ENCODE measurements around the gene VAPA. TPM values are rescaled to one million over a fixed set of nuclear protein-coding genes. Genes with fewer than 3 reads are reported as not detected.
A peak's percentile ranks its signal among the peaks of the same experiment; 100 is the strongest.

VAPA gene
- total and polyA plus RNA-seq, 10 donors: 53.1 to 290 (median 181) TPM

DNA sequence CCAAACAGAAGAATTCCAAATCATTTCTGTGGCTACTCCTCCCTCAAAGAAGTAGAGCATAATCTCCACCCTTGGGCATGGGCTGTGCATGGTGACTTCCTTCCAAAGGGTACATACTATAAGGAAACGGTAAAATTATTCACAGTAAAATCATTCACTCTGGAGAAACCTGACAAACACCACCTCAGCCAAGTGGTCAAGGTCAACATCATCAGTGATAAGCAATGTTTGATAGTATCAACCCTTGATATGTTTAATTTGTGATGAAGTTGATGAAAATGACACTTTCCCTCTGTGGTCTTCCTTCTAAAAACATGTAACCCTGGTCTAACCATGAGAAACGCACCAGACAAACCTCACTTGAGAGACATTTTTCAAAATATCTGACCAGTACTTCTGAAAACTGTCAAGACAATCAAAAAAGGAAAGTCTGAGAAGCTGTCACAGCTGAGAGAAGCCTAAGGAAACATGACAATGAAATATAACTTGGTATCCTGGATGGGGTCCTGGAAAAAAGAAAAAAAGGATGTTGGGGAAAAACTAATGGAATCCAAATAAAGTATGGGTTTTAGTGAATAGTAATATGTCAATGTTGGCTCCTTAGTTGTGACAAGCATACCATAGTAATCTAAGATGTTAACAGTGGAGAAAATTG, 37.5 kb upstream of the VAPA start:
- H3K4me3 ChIP-seq: no peak overlapping the region
- 77 to 95% (median 85%) methylated on average over 2 of the region's 2 CpGs for WGBS, 5 donors
- intact Hi-C loops (cut with DNase I; ENCODE audit: low total_unique reads): no loop called here

DNA sequence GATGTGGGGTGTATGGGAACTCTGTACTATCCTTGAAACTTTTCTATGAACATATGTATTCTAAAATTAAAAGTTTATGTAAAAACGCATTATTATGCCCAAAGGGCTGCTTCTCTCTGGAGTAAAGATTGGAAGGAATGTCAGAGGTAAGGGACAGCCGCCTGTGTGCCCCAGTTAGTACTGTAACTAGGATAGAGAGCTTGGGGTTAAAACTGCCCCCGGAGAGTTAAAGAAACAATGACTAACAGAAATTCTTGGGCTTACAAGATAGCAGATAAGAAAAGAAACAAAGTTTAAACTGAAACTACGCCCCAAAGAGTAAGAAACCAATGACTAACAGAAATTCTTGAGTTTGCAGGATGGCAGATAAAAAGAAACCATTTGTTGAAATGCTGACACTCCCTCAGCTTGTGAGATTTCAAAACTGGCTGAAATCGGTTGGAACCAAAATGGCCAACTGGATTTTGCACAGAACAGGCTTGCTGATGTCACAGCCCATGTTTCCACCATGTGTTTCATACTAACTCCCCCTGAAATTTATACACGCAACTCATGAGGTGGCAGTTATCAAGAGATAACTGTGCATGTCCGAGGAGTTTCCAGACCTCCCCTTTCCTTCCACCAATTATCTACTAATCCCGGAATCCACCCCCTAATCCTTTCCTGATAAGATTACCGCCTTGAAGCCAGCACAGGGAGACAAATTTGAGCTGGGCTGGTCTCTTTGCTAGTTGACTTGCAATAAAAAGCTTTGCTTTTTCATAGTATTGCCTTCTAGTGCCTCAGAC, 36.8 kb upstream of the VAPA start:
- Histone ChIP-seq H3K4me1 (peaks cover 0 to 12% (median 6%) of the 10 kb centered on the region in 6 donors), H3K4me3 (peak overlapping the region in 1 of 8 donors; percentile 12), H3K27ac (peak overlapping the region in 7 of 8 donors; percentile 30 to 76 (median 66)), H3K9me3 (no peaks in the 10 kb centered on the region), H3K36me3 (no peaks in the 10 kb centered on the region), H3K27me3 (replicated peaks in 1 of 7) (no peaks in the 10 kb centered on the region)
- TF ChIP-seq, protein P1, sequence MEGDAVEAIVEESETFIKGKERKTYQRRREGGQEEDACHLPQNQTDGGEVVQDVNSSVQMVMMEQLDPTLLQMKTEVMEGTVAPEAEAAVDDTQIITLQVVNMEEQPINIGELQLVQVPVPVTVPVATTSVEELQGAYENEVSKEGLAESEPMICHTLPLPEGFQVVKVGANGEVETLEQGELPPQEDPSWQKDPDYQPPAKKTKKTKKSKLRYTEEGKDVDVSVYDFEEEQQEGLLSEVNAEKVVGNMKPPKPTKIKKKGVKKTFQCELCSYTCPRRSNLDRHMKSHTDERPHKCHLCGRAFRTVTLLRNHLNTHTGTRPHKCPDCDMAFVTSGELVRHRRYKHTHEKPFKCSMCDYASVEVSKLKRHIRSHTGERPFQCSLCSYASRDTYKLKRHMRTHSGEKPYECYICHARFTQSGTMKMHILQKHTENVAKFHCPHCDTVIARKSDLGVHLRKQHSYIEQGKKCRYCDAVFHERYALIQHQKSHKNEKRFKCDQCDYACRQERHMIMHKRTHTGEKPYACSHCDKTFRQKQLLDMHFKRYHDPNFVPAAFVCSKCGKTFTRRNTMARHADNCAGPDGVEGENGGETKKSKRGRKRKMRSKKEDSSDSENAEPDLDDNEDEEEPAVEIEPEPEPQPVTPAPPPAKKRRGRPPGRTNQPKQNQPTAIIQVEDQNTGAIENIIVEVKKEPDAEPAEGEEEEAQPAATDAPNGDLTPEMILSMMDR (IDR thresholded peaks at IDR 0.05 in 8 of 11, conservative IDR thresholded peaks at IDR 0.05 in 3 of 11): no peak
- TF ChIP-seq POLR2AphosphoS5 (IDR thresholded peaks at IDR 0.05) (peak in 1 of 3 donors; percentile 21), POLR2A (IDR thresholded peaks at IDR 0.05) (no peak)
- 49 to 72% (median 62%) methylated on average over 9 of the region's 9 CpGs for WGBS, 5 donors
- DNase-seq: no peak
- intact Hi-C loops (cut with DNase I; ENCODE audit: low total_unique reads): no loop called here

More for the DNA sequence above, 37.5 kb upstream of the VAPA start:
- no peaks in the 10 kb centered on the region for H3K36me3 ChIP-seq
- H3K4me1 ChIP-seq: peaks cover 0 to 12% (median 6%) of the 10 kb centered on the region in 6 donors
- DNase-seq: no peak
- H3K27me3 ChIP-seq (replicated peaks in 1 of 7): no peaks in the 10 kb centered on the region
- TF ChIP-seq POLR2A (IDR thresholded peaks at IDR 0.05) (no peak), POLR2AphosphoS5 (IDR thresholded peaks at IDR 0.05) (no peak)
- TF ChIP-seq, protein P1 (IDR thresholded peaks at IDR 0.05 in 8 of 11, conservative IDR thresholded peaks at IDR 0.05 in 3 of 11): no peak
- peak overlapping the region in 7 of 8 donors; percentile 30 to 76 (median 66) for H3K27ac ChIP-seq
- no peaks in the 10 kb centered on the region for H3K9me3 ChIP-seq

DNA sequence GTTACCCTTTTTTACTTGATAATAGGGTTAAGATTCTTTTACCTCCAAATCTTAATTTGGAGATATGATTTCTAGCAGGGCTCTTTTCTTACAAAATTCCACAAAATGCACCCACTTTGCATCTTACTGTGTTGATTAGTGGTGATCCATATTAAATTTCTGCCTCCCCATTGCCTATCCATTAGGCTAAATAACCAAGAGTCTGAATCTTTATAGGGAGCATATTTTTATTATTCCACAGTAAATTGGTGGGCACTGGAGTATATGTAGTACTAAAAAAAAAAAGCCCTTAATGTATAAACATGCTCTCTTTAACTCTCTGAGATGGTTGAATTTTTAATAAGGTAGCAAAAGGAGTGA, 36.2 kb upstream of the VAPA start:
- H3K4me3 ChIP-seq: no peak overlapping the region
- no peaks in the 10 kb centered on the region for H3K27me3 ChIP-seq (replicated peaks in 1 of 7)
- H3K36me3 ChIP-seq: no peaks in the 10 kb centered on the region
- no peak for DNase-seq
- TF ChIP-seq, protein P1 (IDR thresholded peaks at IDR 0.05 in 8 of 11, conservative IDR thresholded peaks at IDR 0.05 in 3 of 11): no peak
- TF ChIP-seq POLR2AphosphoS5 (IDR thresholded peaks at IDR 0.05) (no peak), POLR2A (IDR thresholded peaks at IDR 0.05) (no peak)
- intact Hi-C loops (cut with DNase I; ENCODE audit: low total_unique reads): no loop called here
- peaks cover 0 to 12% (median 6%) of the 10 kb centered on the region in 6 donors for H3K4me1 ChIP-seq
- H3K9me3 ChIP-seq: no peaks in the 10 kb centered on the region
- H3K27ac ChIP-seq: peak overlapping the region in 7 of 8 donors; percentile 30 to 76 (median 66)

DNA sequence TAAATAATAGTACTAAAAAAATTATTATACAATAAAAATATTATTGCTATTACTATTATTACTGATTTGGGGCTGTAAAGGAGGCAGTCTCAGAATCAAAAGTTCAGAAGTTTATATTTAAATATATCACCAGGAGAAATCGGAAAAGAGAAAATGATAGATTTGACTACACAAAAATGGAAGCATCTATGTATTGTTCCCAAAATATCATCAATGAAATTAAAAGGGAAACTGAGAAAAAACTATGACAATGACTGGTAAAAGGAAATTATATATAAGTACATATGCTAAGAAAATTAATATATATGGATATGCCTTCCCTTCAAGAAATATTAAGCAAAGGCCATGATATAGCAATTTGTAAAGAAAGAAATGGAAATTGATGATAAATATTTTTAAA, 35.7 kb upstream of the VAPA start:
- DNase-seq: no peak
- intact Hi-C loops (cut with DNase I; ENCODE audit: low total_unique reads): no loop called here
- 94 to 100% (median 97%) methylated on average over 1 of the region's 1 CpG for WGBS, 5 donors
- H3K4me1 ChIP-seq: peaks cover 0 to 12% (median 6%) of the 10 kb centered on the region in 6 donors
- no peaks in the 10 kb centered on the region for H3K27me3 ChIP-seq (replicated peaks in 1 of 7)
- no peak overlapping the region for H3K4me3 ChIP-seq
- H3K9me3 ChIP-seq: no peaks in the 10 kb centered on the region
- H3K27ac ChIP-seq: peak overlapping the region in 1 of 8 donors; percentile 76
- no peaks in the 10 kb centered on the region for H3K36me3 ChIP-seq
- TF ChIP-seq, protein P1 (IDR thresholded peaks at IDR 0.05 in 8 of 11, conservative IDR thresholded peaks at IDR 0.05 in 3 of 11): no peak
- TF ChIP-seq POLR2AphosphoS5 (IDR thresholded peaks at IDR 0.05): no peak
- TF ChIP-seq POLR2A (IDR thresholded peaks at IDR 0.05): no peak

All from spleen (tissue), 11 donors.